ENCODE measurements around the gene CCN2. TPM values are rescaled to one million over a fixed set of nuclear protein-coding genes. Genes with fewer than 3 reads are reported as not detected.

CCN2 gene
- total RNA-seq, 1 experiment from 2014 or later: 44.1 TPM

- no peak overlapping the region for H3K4ac ChIP-seq (ENCODE audit: low read depth, low read length)
- H3K4me2 ChIP-seq (ENCODE audit: insufficient read depth, insufficient read length, low read length): no peak overlapping the region
- Mint-ChIP-seq H3K4me3 (no peak overlapping the region), H3K36me3 (ENCODE audit: insufficient read depth in 1 of 3, low read depth in 3 of 3) (peaks cover 0 to 6% (median 0%) of the 10 kb centered on the region in 3 experiments; a peak in 4 of 7 replicates), H3K4me1 (peaks cover 30% of the 10 kb centered on the region in 2 experiments), H3K27me3 (ENCODE audit: low read depth) (no peaks in the 10 kb centered on the region), H3K9me3 (no peaks in the 10 kb centered on the region), H3K27ac (no peak overlapping the region)
- no peak overlapping the region for H3K23ac ChIP-seq (ENCODE audit: insufficient read length, low read depth, low read length)
- no peak overlapping the region for H3T11ph ChIP-seq (ENCODE audit: low read length)
- H3K56ac ChIP-seq (ENCODE audit: insufficient read length, low read depth, low read length): no peak overlapping the region
- no peak overlapping the region for H2BK12ac ChIP-seq (ENCODE audit: insufficient read length, low read depth, low read length)
- H2BK5ac ChIP-seq (ENCODE audit: insufficient read length, low read length): no peak overlapping the region
- peaks cover 14% of the 10 kb centered on the region for H3K4me1 ChIP-seq (ENCODE audit: insufficient read depth, low read length)
- no CpG with 5 or more reads among the region's 3 CpGs for WGBS (ENCODE audit: extremely low coverage, insufficient read length, low lambda C conversion rate)
- H3K14ac ChIP-seq (ENCODE audit: insufficient read depth, low read length): no peak overlapping the region
- no peak overlapping the region for H4K8ac ChIP-seq (replicated peaks; ENCODE audit: insufficient read length, low read depth, low read length)
- H3K27me3 ChIP-seq (ENCODE audit: insufficient read depth, low read length): no peaks in the 10 kb centered on the region
- no peak overlapping the region for H2AFZ ChIP-seq (ENCODE audit: low read length)
- no peak overlapping the region for H2BK20ac ChIP-seq (ENCODE audit: low read depth, low read length, poor library complexity, severe bottlenecking)
- no peaks in the 10 kb centered on the region for H3K79me1 ChIP-seq (ENCODE audit: insufficient read depth, low read depth, low read length, poor library complexity, severe bottlenecking)
- no peak overlapping the region for H3K9ac ChIP-seq (ENCODE audit: extremely low read depth, insufficient read length, low read length)
- no peaks in the 10 kb centered on the region for H3K9me3 ChIP-seq (ENCODE audit: control insufficient read depth, low read depth, low read length)
- no peaks in the 10 kb centered on the region for H3K23me2 ChIP-seq (ENCODE audit: insufficient read length, low read depth, low read length, poor library complexity, severe bottlenecking)
- no peak overlapping the region for H3K18ac ChIP-seq (ENCODE audit: insufficient read length, low read depth, low read length)
- H2BK120ac ChIP-seq (ENCODE audit: low read depth, low read length, poor library complexity, severe bottlenecking): no peak overlapping the region
- no peaks in the 10 kb centered on the region for H3K79me2 ChIP-seq (ENCODE audit: insufficient read depth, low read length)
- no peak overlapping the region for H4K5ac ChIP-seq (ENCODE audit: insufficient read length, low read depth, low read length)
- H4K91ac ChIP-seq (ENCODE audit: insufficient read length, low read depth, low read length): no peak overlapping the region
- H3K27ac ChIP-seq (ENCODE audit: insufficient read length, low read depth, low read length): no peak overlapping the region
- H2BK15ac ChIP-seq (ENCODE audit: low read depth, low read length): no peak overlapping the region
- H2AK5ac ChIP-seq (ENCODE audit: insufficient read length, low read length): no peak overlapping the region
- no peaks in the 10 kb centered on the region for H4K20me1 ChIP-seq (ENCODE audit: control insufficient read depth, insufficient read depth, insufficient read length)
- TF ChIP-seq, protein P1, sequence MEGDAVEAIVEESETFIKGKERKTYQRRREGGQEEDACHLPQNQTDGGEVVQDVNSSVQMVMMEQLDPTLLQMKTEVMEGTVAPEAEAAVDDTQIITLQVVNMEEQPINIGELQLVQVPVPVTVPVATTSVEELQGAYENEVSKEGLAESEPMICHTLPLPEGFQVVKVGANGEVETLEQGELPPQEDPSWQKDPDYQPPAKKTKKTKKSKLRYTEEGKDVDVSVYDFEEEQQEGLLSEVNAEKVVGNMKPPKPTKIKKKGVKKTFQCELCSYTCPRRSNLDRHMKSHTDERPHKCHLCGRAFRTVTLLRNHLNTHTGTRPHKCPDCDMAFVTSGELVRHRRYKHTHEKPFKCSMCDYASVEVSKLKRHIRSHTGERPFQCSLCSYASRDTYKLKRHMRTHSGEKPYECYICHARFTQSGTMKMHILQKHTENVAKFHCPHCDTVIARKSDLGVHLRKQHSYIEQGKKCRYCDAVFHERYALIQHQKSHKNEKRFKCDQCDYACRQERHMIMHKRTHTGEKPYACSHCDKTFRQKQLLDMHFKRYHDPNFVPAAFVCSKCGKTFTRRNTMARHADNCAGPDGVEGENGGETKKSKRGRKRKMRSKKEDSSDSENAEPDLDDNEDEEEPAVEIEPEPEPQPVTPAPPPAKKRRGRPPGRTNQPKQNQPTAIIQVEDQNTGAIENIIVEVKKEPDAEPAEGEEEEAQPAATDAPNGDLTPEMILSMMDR (conservative IDR thresholded peaks at IDR 0.05): no peak
- no peak for DNase-seq
Observed at GRCh38 chr6:131958095-131958494, 6.9 kb upstream of the CCN2 start.

All from H9 (cell line).